CD14-positive monocyte (primary cell): ENCODE results near the gene CAPN13. TPM values are rescaled to one million over a fixed set of nuclear protein-coding genes. Genes with fewer than 3 reads are reported as not detected.

Experiments used
- DNase-seq, 3 donors: peaks; one replicate each; pipeline ENCODE4 v3.0.0-alpha.2; 2011 to 2022
- H2AFZ ChIP-seq: 2 replicates; pipeline ENCODE4 v1.6.0; 2012; ENCODE audit warnings: mild to moderate bottlenecking, low read depth, low read length, inconsistent platforms; ENCODE audit not compliant: insufficient read depth, poor library complexity, severe bottlenecking
- H3K27ac ChIP-seq, 2 donors: 1 replicate in 1 of 2; 2 replicates in 1 of 2; pipeline ENCODE4 v1.5.1; 2012 to 2013; ENCODE audit warnings: low read length in 2 of 2, control low read depth in 1 of 2, inconsistent platforms in 1 of 2, low read depth in 1 of 2, mild to moderate bottlenecking in 1 of 2
- H3K27me3 ChIP-seq, 2 donors: one replicate each; pipeline versions ENCODE4 v1.6.0 to v1.6.1; 2011 to 2013; ENCODE audit warnings: low read length in 2 of 2; ENCODE audit not compliant: control insufficient read depth in 2 of 2, insufficient read depth in 2 of 2
- H3K36me3 ChIP-seq, 2 donors: replicated peaks in 1 of 2; 1 replicate in 1 of 2; 2 replicates in 1 of 2; pipeline versions ENCODE4 v1.5.1 to v1.6.1; 2012 to 2013; ENCODE audit warnings: low read length in 2 of 2, control low read depth in 1 of 2, inconsistent platforms in 1 of 2, mild to moderate bottlenecking in 1 of 2; ENCODE audit not compliant: insufficient read depth in 2 of 2, control insufficient read depth in 1 of 2
- H3K4me1 ChIP-seq, 2 donors: 1 replicate in 1 of 2; 2 replicates in 1 of 2; pipeline versions ENCODE4 v1.5.1 to v1.6.1; 2012 to 2013; ENCODE audit warnings: low read length in 2 of 2, control low read depth in 1 of 2, inconsistent platforms in 1 of 2, mild to moderate bottlenecking in 1 of 2, moderate library complexity in 1 of 2; ENCODE audit not compliant: insufficient read depth in 2 of 2, control insufficient read depth in 1 of 2
- H3K4me2 ChIP-seq: replicated peaks from 2 replicates; pipeline ENCODE3; 2012; ENCODE audit warnings: low read length, moderate library complexity, mild to moderate bottlenecking; ENCODE audit not compliant: poor library complexity, severe bottlenecking; ENCODE audit errors: extremely low read depth
- H3K4me3 ChIP-seq, 3 experiments: fragments of 200-600 bp in 1 of 3; sonication (generic) in 1 of 3; replicated peaks in 1 of 3; 1 replicate in 2 of 3; 2 replicates in 1 of 3; pipeline ENCODE4 v1.5.1; 2011 to 2013; ENCODE audit warnings: low read length in 3 of 3, mild to moderate bottlenecking in 3 of 3, control low read depth in 2 of 3, low read depth in 2 of 3, inconsistent platforms in 1 of 3, moderate library complexity in 1 of 3
- H3K79me2 ChIP-seq: 2 replicates; pipeline ENCODE4 v1.6.0; 2012; ENCODE audit warnings: mild to moderate bottlenecking, control low read depth, inconsistent platforms, low read length, moderate library complexity; ENCODE audit not compliant: insufficient read depth
- H3K9ac ChIP-seq: 2 replicates; pipeline ENCODE4 v1.6.0; 2017; ENCODE audit warnings: low read length, mild to moderate bottlenecking; ENCODE audit not compliant: insufficient read depth, poor library complexity, severe bottlenecking
- H3K9me3 ChIP-seq, 2 donors: replicated peaks in 1 of 2; 1 replicate in 1 of 2; 2 replicates in 1 of 2; pipeline versions ENCODE4 v1.5.1 to v1.6.1; 2012 to 2013; ENCODE audit warnings: low read length in 2 of 2, control low read depth in 1 of 2; ENCODE audit not compliant: control insufficient read depth in 1 of 2, insufficient read depth in 1 of 2
- H4K20me1 ChIP-seq: 2 replicates; pipeline ENCODE4 v1.6.0; 2012; ENCODE audit warnings: mild to moderate bottlenecking, low read length, control low read depth, moderate library complexity; ENCODE audit not compliant: insufficient read depth
- H3K27ac Mint-ChIP-seq, 7 donors: one replicate each; pipeline ENCODE4 v1.8.0; 2020; ENCODE audit warnings: mild to moderate bottlenecking in 7 of 7, mixed read lengths in 7 of 7, moderate library complexity in 6 of 7, inconsistent platforms in 2 of 7
- H3K27me3 Mint-ChIP-seq, 3 donors: one replicate each; pipeline ENCODE4 v1.8.0; 2021 to 2022; ENCODE audit warnings: low read depth in 3 of 3, mild to moderate bottlenecking in 3 of 3, mixed read lengths in 3 of 3, moderate library complexity in 3 of 3, inconsistent platforms in 1 of 3
- H3K36me3 Mint-ChIP-seq, 2 donors: one replicate each; pipeline ENCODE4 v1.8.0; 2020; ENCODE audit warnings: mixed read lengths in 2 of 2, inconsistent platforms in 1 of 2, mild to moderate bottlenecking in 1 of 2
- H3K4me1 Mint-ChIP-seq: one replicate; pipeline ENCODE4 v1.8.0; 2020; ENCODE audit warnings: mild to moderate bottlenecking, mixed read lengths
- H3K4me3 Mint-ChIP-seq, 2 donors: one replicate each; pipeline ENCODE4 v1.8.0; 2020; ENCODE audit warnings: mild to moderate bottlenecking in 2 of 2, mixed read lengths in 2 of 2, moderate library complexity in 1 of 2
- H3K9me3 Mint-ChIP-seq, 7 donors: one replicate each; pipeline ENCODE4 v1.8.0; 2020 to 2022; ENCODE audit warnings: mixed read lengths in 7 of 7, mild to moderate bottlenecking in 6 of 7, moderate library complexity in 6 of 7, inconsistent platforms in 2 of 7
- WGBS: methylation state at CpG from one replicate; pipeline ENCODE4 v1.1.5; 2013; ENCODE audit warnings: missing lambda C conversion rate; ENCODE audit not compliant: insufficient coverage; 5-methylcytosine and 5-hydroxymethylcytosine counted together
- intact Hi-C, 2 donors: fragments of 100-400 bp; cut with micrococcal nuclease; formaldehyde crosslinking; loops; one replicate each; pipeline versions ENCODE4 v1.15.0 to v1.15.1; 2023
- polyA minus RNA-seq: library from RNA; depleted of rRNA, polyadenylated mRNA; stranded (reverse); fragments of >200 nt; gene quantifications from 2 replicates; pipeline ENCODE4 v1.2.3, GENCODE V29; 2012
- polyA plus RNA-seq, 3 donors: library from polyadenylated mRNA; depleted of rRNA in 1 of 3; unstranded in 2 of 3; stranded (reverse) in 1 of 3; fragments of 300-500 nt in 2 of 3; fragments of >200 nt in 1 of 3; fragmentation: Illumina TruSeq in 2 of 3; gene quantifications; 1 replicate in 2 of 3; 2 replicates in 1 of 3; pipeline ENCODE4 v1.2.3, GENCODE V29; 2012 to 2021
- total RNA-seq, 12 experiments: library from RNA in 1 of 12; stranded (reverse) in 1 of 12; fragments of 120-200 nt in 1 of 12; gene quantifications; one replicate each; pipeline ENCODE4 v1.2.4 and lab custom pipeline; 2013 to 2026; ENCODE audit warnings: mixed read lengths in 6 of 12, inconsistent platforms in 1 of 12
- TF ChIP-seq, protein P1 (sequence below): fragments of 200-600 bp; IDR thresholded peaks from one replicate; pipeline ENCODE4 v1.8.0; 2022; ENCODE audit warnings: antibody characterized with exemption, mild to moderate bottlenecking

Gene CAPN13, protein sequence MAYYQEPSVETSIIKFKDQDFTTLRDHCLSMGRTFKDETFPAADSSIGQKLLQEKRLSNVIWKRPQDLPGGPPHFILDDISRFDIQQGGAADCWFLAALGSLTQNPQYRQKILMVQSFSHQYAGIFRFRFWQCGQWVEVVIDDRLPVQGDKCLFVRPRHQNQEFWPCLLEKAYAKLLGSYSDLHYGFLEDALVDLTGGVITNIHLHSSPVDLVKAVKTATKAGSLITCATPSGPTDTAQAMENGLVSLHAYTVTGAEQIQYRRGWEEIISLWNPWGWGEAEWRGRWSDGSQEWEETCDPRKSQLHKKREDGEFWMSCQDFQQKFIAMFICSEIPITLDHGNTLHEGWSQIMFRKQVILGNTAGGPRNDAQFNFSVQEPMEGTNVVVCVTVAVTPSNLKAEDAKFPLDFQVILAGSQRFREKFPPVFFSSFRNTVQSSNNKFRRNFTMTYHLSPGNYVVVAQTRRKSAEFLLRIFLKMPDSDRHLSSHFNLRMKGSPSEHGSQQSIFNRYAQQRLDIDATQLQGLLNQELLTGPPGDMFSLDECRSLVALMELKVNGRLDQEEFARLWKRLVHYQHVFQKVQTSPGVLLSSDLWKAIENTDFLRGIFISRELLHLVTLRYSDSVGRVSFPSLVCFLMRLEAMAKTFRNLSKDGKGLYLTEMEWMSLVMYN
- total RNA-seq (2013): not detected
- polyA plus RNA-seq: not detected
- not detected in 2 replicates for polyA minus RNA-seq
- total RNA-seq (lab: John Stamatoyannopoulos, UW): 0 to 2.1 (median 0.05) reads per million in 11 experiments

DNA sequence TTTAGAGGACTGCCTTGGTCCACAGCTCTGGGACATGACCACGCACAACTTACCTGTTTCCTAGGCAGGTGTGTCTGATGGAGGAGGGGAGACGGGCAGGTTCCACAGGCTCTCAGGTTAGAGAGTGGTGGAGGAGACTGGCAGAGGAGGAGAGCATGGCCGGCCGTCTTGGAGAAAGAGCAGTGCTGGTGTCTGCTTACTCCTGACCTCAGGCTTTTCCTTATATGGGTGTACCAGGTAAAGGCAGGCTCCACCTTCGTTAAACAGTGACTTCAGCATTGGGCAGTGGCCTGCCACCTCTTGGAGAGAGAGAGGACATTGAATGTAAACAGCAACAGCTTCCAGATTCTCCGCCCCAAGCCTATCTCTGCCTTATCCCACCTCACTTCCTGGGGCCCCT is at the start of gene CAPN13:
Gene CAPN13, minus strand, starts transcription at position 198 of the 400 bp plus-strand sequence. CDS start 20,121 bp downstream, outside the sequence.
- Mint-ChIP-seq H3K36me3 (no peaks in the 10 kb centered on the region), H3K9me3 (peaks cover 0 to 3% (median 0%) of the 10 kb centered on the region in 7 donors), H3K27ac (peak within 1 kb of the TSS in 1 of 7 donors; percentile 70), H3K4me3 (no peak within 1 kb of the TSS), H3K4me1 (no peaks in the 10 kb centered on the region), H3K27me3 (peaks cover 0 to 2% (median 1%) of the 10 kb centered on the region in 3 donors)
- Histone ChIP-seq H3K4me1 (no peaks in the 10 kb centered on the region), H3K9ac (no peak within 1 kb of the TSS), H4K20me1 (no peaks in the 10 kb centered on the region), H3K9me3 (no peaks in the 10 kb centered on the region), H3K27ac (no peak within 1 kb of the TSS), H3K4me3 (no peak within 1 kb of the TSS), H3K79me2 (no peaks in the 10 kb centered on the region), H3K4me2 (no peak within 1 kb of the TSS), H3K36me3 (no peaks in the 10 kb centered on the region), H2AFZ (no peak within 1 kb of the TSS), H3K27me3 (no peaks in the 10 kb centered on the region)
- TF ChIP-seq, protein P1, sequence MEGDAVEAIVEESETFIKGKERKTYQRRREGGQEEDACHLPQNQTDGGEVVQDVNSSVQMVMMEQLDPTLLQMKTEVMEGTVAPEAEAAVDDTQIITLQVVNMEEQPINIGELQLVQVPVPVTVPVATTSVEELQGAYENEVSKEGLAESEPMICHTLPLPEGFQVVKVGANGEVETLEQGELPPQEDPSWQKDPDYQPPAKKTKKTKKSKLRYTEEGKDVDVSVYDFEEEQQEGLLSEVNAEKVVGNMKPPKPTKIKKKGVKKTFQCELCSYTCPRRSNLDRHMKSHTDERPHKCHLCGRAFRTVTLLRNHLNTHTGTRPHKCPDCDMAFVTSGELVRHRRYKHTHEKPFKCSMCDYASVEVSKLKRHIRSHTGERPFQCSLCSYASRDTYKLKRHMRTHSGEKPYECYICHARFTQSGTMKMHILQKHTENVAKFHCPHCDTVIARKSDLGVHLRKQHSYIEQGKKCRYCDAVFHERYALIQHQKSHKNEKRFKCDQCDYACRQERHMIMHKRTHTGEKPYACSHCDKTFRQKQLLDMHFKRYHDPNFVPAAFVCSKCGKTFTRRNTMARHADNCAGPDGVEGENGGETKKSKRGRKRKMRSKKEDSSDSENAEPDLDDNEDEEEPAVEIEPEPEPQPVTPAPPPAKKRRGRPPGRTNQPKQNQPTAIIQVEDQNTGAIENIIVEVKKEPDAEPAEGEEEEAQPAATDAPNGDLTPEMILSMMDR: no peak
- WGBS: 93% methylated on average over 2 of the region's 6 CpGs
- intact Hi-C loops: no loop called here
- DNase-seq: no peak

DNA sequence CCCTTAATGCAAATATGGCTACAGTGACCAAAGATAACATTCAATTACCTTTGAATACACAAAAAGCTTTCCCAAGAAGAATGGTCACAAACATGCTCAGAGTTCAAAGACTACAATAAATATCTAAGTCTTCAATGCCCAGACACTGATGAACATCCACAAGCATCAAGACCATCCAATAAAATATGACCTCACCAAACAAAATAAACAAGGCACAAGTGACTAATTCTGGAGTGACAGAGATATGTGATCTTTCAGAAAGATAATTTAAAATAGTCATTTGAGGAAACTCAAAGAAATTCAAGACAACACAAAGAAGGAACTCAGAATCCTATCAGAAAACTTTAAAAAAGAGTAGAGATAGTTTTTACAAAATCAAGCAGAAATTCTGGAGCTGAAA is 40.6 kb upstream of the CAPN13 start:
- Histone ChIP-seq H3K79me2 (no peaks in the 10 kb centered on the region), H3K27me3 (no peaks in the 10 kb centered on the region), H3K4me2 (no peak overlapping the region), H4K20me1 (no peaks in the 10 kb centered on the region), H3K27ac (no peak overlapping the region), H3K4me1 (no peaks in the 10 kb centered on the region), H3K9ac (no peak overlapping the region), H2AFZ (no peak overlapping the region), H3K4me3 (no peak overlapping the region), H3K9me3 (peaks cover 0 to 8% of the 10 kb centered on the region in 2 donors), H3K36me3 (no peaks in the 10 kb centered on the region)
- intact Hi-C loops: no loop called here
- H3K9me3 Mint-ChIP-seq: peaks cover 10 to 23% (median 14%) of the 10 kb centered on the region in 7 donors
- H3K36me3 Mint-ChIP-seq: no peaks in the 10 kb centered on the region
- H3K4me3 Mint-ChIP-seq: no peak overlapping the region
- no peaks in the 10 kb centered on the region for H3K4me1 Mint-ChIP-seq
- TF ChIP-seq, protein P1: no peak
- DNase-seq: no peak
- H3K27ac Mint-ChIP-seq: no peak overlapping the region
- H3K27me3 Mint-ChIP-seq: peaks cover 0 to 4% (median 4%) of the 10 kb centered on the region in 3 donors
